K562 (cell line): Measurements from ENCODE around the gene CENPX. TPM values are rescaled to one million over a fixed set of nuclear protein-coding genes. Genes with fewer than 3 reads are reported as not detected.

Experiments used
- ATAC-seq: fragments of 200-7000 bp; cut with Tn5 transposase; 3 replicates; pipeline ENCODE4 v1.9.1; 2020; ENCODE audit warnings: moderate library complexity
- BruUV-seq: library from RNA; stranded (reverse); fragments of 400-500 nt; replicated peaks from 2 replicates; lab custom pipeline; 2021; lab: Mats Ljungman, UMichigan
- CTCF ChIA-PET: fragments of 300-600 bp; formaldehyde crosslinking; extraction: SDS; loops from one replicate; lab custom pipeline; 2021; ENCODE audit warnings: low intra/inter-chr PET ratio; lab: Yijun Ruan, JAX
- POLR2A ChIA-PET: fragments of 300-600, 350-650 bp; sonication (Branson Sonifier 250); formaldehyde crosslinking; extraction: SDS; loops from one replicate; lab custom pipeline; 2021; ENCODE audit warnings: antibody characterized with exemption, inconsistent platforms; lab: Yijun Ruan, JAX
- DNase-seq, 4 experiments: peaks; one replicate each; pipeline versions ENCODE4 v3.0.0 to v3.0.0-alpha.2; 2011 to 2018; ENCODE audit warnings: low spot score in 3 of 4, mixed read lengths in 3 of 4; ENCODE audit errors: extremely low read depth in 1 of 4
- FAIRE-seq: peaks from 2 replicates; lab custom pipeline; 2011; peaks lifted over from hg19 to GRCh38; lab: Jason Lieb, UNC
- H2AFZ ChIP-seq: 2 replicates; pipeline ENCODE4 v1.6.0; 2011; ENCODE audit warnings: low read depth, low read length, control low read depth, inconsistent platforms
- H3K27ac ChIP-seq: fragments of 200-600 bp; 3 replicates; pipeline ENCODE4 v1.8.0; 2011; ENCODE audit warnings: low read depth, mild to moderate bottlenecking, control low read depth, inconsistent platforms, low read length, moderate library complexity, mixed read lengths; ENCODE audit errors: extremely low read depth
- H3K27me3 ChIP-seq, 2 experiments: fragments of 300-600 bp in 1 of 2; 2 replicates in 1 of 2; 3 replicates in 1 of 2; pipeline versions ENCODE4 v1.6.0 to v1.8.0; 2011; ENCODE audit warnings: inconsistent platforms in 2 of 2, low read length in 2 of 2, mild to moderate bottlenecking in 1 of 2, mixed read lengths in 1 of 2, moderate library complexity in 1 of 2; ENCODE audit not compliant: control insufficient read depth in 2 of 2, insufficient read depth in 2 of 2
- H3K36me3 ChIP-seq: fragments of 300-600 bp; 3 replicates; pipeline ENCODE4 v1.8.0; 2011; ENCODE audit warnings: mild to moderate bottlenecking, low read length, inconsistent platforms; ENCODE audit not compliant: control insufficient read depth, insufficient read depth
- H3K4me1 ChIP-seq, 2 experiments: fragments of 200-600 bp in 1 of 2; replicated peaks in 1 of 2; 2 replicates in 1 of 2; 3 replicates in 1 of 2; pipeline versions ENCODE4 v1.5.1 to v1.8.0; 2011; ENCODE audit warnings: inconsistent platforms in 2 of 2, low read length in 2 of 2, mild to moderate bottlenecking in 1 of 2, mixed read lengths in 1 of 2, moderate library complexity in 1 of 2; ENCODE audit not compliant: control insufficient read depth in 2 of 2, insufficient read depth in 2 of 2
- H3K4me2 ChIP-seq: 2 replicates; pipeline ENCODE4 v1.6.1; 2011; ENCODE audit warnings: low read length, control low read depth, inconsistent platforms, mixed read lengths; ENCODE audit not compliant: insufficient read depth
- H3K4me3 ChIP-seq: fragments of 200-600 bp; sonication (generic), shearing (Covaris generic); 2 replicates; pipeline ENCODE4 v1.5.1; 2016; ENCODE audit warnings: control low read depth, inconsistent platforms
- H3K79me2 ChIP-seq: fragments of 200-600 bp; 3 replicates; pipeline ENCODE4 v1.8.0; 2011; ENCODE audit warnings: low read length, inconsistent platforms; ENCODE audit not compliant: control insufficient read depth, insufficient read depth
- H3K9ac ChIP-seq, 2 experiments: 2 replicates each; pipeline versions ENCODE4 v1.6.0 to v1.6.1; 2011; ENCODE audit warnings: low read depth in 2 of 2, low read length in 2 of 2, control low read depth in 1 of 2, inconsistent platforms in 1 of 2, mild to moderate bottlenecking in 1 of 2, mixed read lengths in 1 of 2; ENCODE audit not compliant: insufficient read depth in 1 of 2
- H3K9me1 ChIP-seq: one replicate; pipeline ENCODE4 v1.6.0; 2011; ENCODE audit warnings: inconsistent platforms, mild to moderate bottlenecking, low read length, moderate library complexity; ENCODE audit not compliant: control insufficient read depth, insufficient read depth
- H3K9me3 ChIP-seq: replicated peaks from 2 replicates; pipeline ENCODE4 v1.5.1; 2011; ENCODE audit warnings: low read depth, low read length, inconsistent platforms; ENCODE audit not compliant: control insufficient read depth, insufficient read depth
- H4K20me1 ChIP-seq: replicated peaks from 2 replicates; pipeline ENCODE4 v1.6.1; 2011; ENCODE audit warnings: low read length, inconsistent platforms, mixed read lengths; ENCODE audit not compliant: control insufficient read depth, insufficient read depth
- ARID1B ChIP-seq: fragments of 450-650 bp; IDR thresholded peaks from 2 replicates; pipeline ENCODE4 v1.6.1; 2016; ENCODE audit warnings: antibody characterized with exemption, mild to moderate bottlenecking, inconsistent platforms
- KDM5B ChIP-seq: fragments of 200-600 bp; sonication (generic); IDR thresholded peaks from 2 replicates; pipeline ENCODE4 v1.6.1; 2012; ENCODE audit warnings: low read depth, mild to moderate bottlenecking, moderate library complexity, low read length, control low read depth, inconsistent platforms; ENCODE audit not compliant: insufficient replicate concordance
- KHSRP ChIP-seq: fragments of 450-650 bp; IDR thresholded peaks from 2 replicates; pipeline ENCODE4 v1.6.1; 2017
- POLR2G ChIP-seq: fragments of 200-400 bp; formaldehyde crosslinking; IDR thresholded peaks from 2 replicates; pipeline ENCODE4 v1.6.1; 2017; ENCODE audit warnings: low read depth, mild to moderate bottlenecking, antibody characterized with exemption, low read length, moderate library complexity
- SRSF1 ChIP-seq: fragments of 200-400 bp; formaldehyde crosslinking; IDR thresholded peaks from 2 replicates; pipeline ENCODE4 v1.6.1; 2017; ENCODE audit warnings: mild to moderate bottlenecking, low read depth, low read length, moderate library complexity
- ZC3H4 ChIP-seq: sonication (generic); formaldehyde crosslinking; IDR thresholded peaks from 2 replicates; pipeline ENCODE4 v1.9.0; 2021; ENCODE audit warnings: missing genetic modification reagents, borderline replicate concordance
- WGBS: fragments of 100-300 bp; shearing (Covaris generic); methylation state at CpG from one replicate; pipeline ENCODE4 v1.1.6; 2016; ENCODE audit warnings: low coverage, mixed read lengths; ENCODE audit not compliant: insufficient coverage; ENCODE audit errors: missing lambda C conversion rate; 5-methylcytosine and 5-hydroxymethylcytosine counted together
- in situ Hi-C: fragments of 300-500 bp; cut with MboI; formaldehyde crosslinking; loops from 4 replicates; pipeline ENCODE4 v1.15.0; 2018; ENCODE audit warnings: inconsistent platforms, mixed read lengths
- intact Hi-C: fragments of 100-400 bp; cut with micrococcal nuclease; formaldehyde crosslinking; loops from 2 replicates; pipeline ENCODE4 v1.14.2; 2022
- polyA plus RNA-seq, 8 experiments: library from polyadenylated mRNA; depleted of rRNA in 4 of 8; stranded (reverse) in 5 of 8; unstranded in 3 of 8; fragments of >200 nt; fragmentation: Nextera tagmentation in 2 of 8; fragmentation: Illumina TruSeq in 1 of 8; extraction: Ambion mirVana in 2 of 8; extraction: Trizol in 1 of 8; gene quantifications; 2 replicates each; pipeline versions ENCODE4 v1.2.1 to v1.2.3, GENCODE V29; 2011 to 2014; ENCODE audit warnings: inconsistent platforms in 1 of 8, missing spikeins in 1 of 8
- total RNA-seq, 7 experiments: library from RNA; depleted of rRNA in 6 of 7; stranded (reverse); fragments of >200 nt in 6 of 7; fragmentation: Illumina TruSeq in 2 of 7; extraction: Trizol in 2 of 7; gene quantifications; 2 replicates each; pipeline versions ENCODE4 v1.2.1 to v1.2.3, GENCODE V29; 2011 to 2021; ENCODE audit warnings: low replicate concordance in 1 of 7

The CENPX gene
- total and polyA plus RNA-seq, 9 of the 15 experiments (the other 6 are each of a cell fraction or from before 2014, with no cell fraction given): 32.7 to 352 (median 127) TPM

DNA sequence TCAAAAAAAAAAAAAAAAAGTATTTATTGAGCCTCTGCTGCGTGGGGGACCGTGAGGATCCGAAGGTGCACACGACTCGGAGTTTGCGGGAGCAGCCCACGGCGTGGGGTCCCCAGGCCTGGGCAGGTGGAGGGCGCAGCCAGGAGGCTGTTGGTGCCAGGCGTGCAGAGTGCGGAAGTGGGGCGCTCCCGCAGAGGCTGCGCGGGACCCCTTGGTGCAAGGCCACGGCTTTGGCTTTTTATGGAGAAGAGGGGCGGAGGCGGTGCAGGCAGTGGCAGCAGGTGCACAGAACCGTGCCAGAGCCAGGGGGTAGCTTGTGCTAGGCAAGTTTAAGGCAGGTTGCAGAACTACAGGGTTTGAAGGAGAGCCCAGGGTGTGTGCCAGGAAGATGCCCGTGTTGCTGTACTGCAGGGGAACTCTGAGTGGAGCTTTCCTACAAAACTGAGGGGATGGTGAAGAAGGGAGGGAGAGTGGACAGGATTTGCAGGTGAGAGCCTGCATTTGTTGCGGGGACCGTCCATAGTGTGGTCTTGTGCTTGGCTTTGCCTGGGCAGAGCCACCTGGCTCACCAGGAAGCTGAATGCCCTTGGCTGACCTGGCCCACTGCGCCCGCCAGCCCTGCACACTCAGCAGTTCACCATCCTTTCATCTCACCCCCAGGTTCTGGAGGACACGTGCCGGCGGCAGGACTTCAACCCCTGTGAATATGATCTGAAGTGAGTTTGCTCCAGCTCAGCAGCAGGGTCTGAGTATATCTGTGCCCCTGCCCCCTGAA is 44.0 kb downstream of the CENPX start:
- Histone ChIP-seq H3K9me3 (no peaks in the 10 kb centered on the region), H3K4me1 (peaks cover 23 to 35% of the 10 kb centered on the region in 2 experiments), H3K36me3 (peaks cover 25% of the 10 kb centered on the region; the same call in 1 of the 3 replicates), H3K4me3 (no peak overlapping the region; the same call in 1 of the 2 replicates), H4K20me1 (no peaks in the 10 kb centered on the region), H3K9ac (peak overlapping the region; percentile 68 to 95; a peak in 2 of 4 replicates), H3K9me1 (no peaks in the 10 kb centered on the region), H2AFZ (no peak overlapping the region), H3K79me2 (peaks cover 16% of the 10 kb centered on the region; the same call in 2 of the 3 replicates)
- 95% methylated on average over 25 of the region's 27 CpGs for WGBS
- intact Hi-C loops: loop anchor here (5.0 kb wide), 1 partner anchor 44 kb away; the partner anchor contains the start of genes CENPX and LRRC45
- POLR2A ChIA-PET: interaction anchor here (0.6 to 1.3 kb wide), 2 partner anchors 268 to 467 kb away, joined by 3 to 5 read pairs; no protein-coding TSS in a partner anchor
- CTCF ChIA-PET: no interaction called here
- BruUV-seq: TSS peak; percentile 50
- FAIRE-seq (no peak), DNase-seq (no peak), ATAC-seq (no peak)
- TF ChIP-seq POLR2G (no peak), SRSF1 (no peak), KDM5B (peak; percentile 3), KHSRP (no peak), ARID1B (no peak), ZC3H4 (0 out of 2 replicates have a peak, but pooled peaks have one; percentile 11)
- TF ChIP-seq, all 486 proteins: peak for 2
- H3K27me3 ChIP-seq: no peaks in the 10 kb centered on the region
- no peak overlapping the region for H3K4me2 ChIP-seq
- no peak overlapping the region for H3K27ac ChIP-seq
- in situ Hi-C loops: no loop called here
